Fibroblast of villous mesenchyme (primary cell): ENCODE data around the gene FTO. TPM values are rescaled to one million over a fixed set of nuclear protein-coding genes. Genes with fewer than 3 reads are reported as not detected.

Experiments
- DNase-seq: peaks from one replicate; pipeline ENCODE4 v3.0.0-alpha.2; 2010; ENCODE audit warnings: low read depth
- H3K4me3 ChIP-seq: 2 replicates; pipeline ENCODE4 v1.5.1; 2011; ENCODE audit warnings: low read depth, mild to moderate bottlenecking, low read length
- CTCF ChIP-seq: IDR thresholded peaks from 2 replicates; pipeline ENCODE4 v1.5.1; 2012; ENCODE audit warnings: low read depth, mild to moderate bottlenecking, low read length; ENCODE audit not compliant: insufficient read depth
- total RNA-seq: library from RNA; depleted of rRNA; stranded (reverse); fragments of >200 nt; gene quantifications from 2 replicates; pipeline ENCODE4 v1.2.3, GENCODE V29; 2012

The FTO gene
- total RNA-seq, 1 donor: 157 TPM

- no peak for DNase-seq
- no peak overlapping the region for H3K4me3 ChIP-seq
- TF ChIP-seq CTCF: no peak
Observed at GRCh38 chr16:53736297-53736696, 32.3 kb downstream of the FTO start.

GRCh38 chr16:53737552-53737951 lies 33.6 kb downstream of the FTO start:
- TF ChIP-seq CTCF: no peak
- no peak for DNase-seq
- no peak overlapping the region for H3K4me3 ChIP-seq

GRCh38 chr16:53740476-53740875 lies 36.5 kb downstream of the FTO start:
- TF ChIP-seq CTCF: no peak
- peak; percentile 43 for DNase-seq
- H3K4me3 ChIP-seq: no peak overlapping the region

- DNase-seq: no peak
- TF ChIP-seq CTCF: no peak
- no peak overlapping the region for H3K4me3 ChIP-seq
Observed at GRCh38 chr16:53740933-53741531, 37.1 kb downstream of the FTO start.

GRCh38 chr16:53741546-53741945 lies 37.6 kb downstream of the FTO start:
- H3K4me3 ChIP-seq: no peak overlapping the region
- TF ChIP-seq CTCF: no peak
- no peak for DNase-seq

GRCh38 chr16:53743149-53743566 lies 39.2 kb downstream of the FTO start:
- peak; percentile 44 for DNase-seq
- no peak overlapping the region for H3K4me3 ChIP-seq
- TF ChIP-seq CTCF: peak; percentile 76

GRCh38 chr16:53744449-53744848 lies 40.5 kb downstream of the FTO start:
- no peak overlapping the region for H3K4me3 ChIP-seq
- no peak for DNase-seq
- TF ChIP-seq CTCF: no peak
